Activated T-cell treated with anti-CD3 and anti-CD28 coated beads, Interleukin-2, amount 50 U/mL, for 72 hours (primary cell): ENCODE measurements around the gene MRPS14. TPM values are rescaled to one million over a fixed set of nuclear protein-coding genes. Genes with fewer than 3 reads are reported as not detected.

Experiments used
- ATAC-seq, 2 donors: fragments of 150-1000 bp; cut with Tn5 transposase; replicated peaks in 1 of 2; 2 replicates each; pipeline ENCODE4 v1.10.0; 2021; ENCODE audit warnings: moderate library complexity in 2 of 2, mild to moderate bottlenecking in 1 of 2
- DNase-seq, 2 donors: peaks; one replicate each; pipeline ENCODE4 v3.0.0; 2021 to 2022; ENCODE audit warnings: mixed read lengths in 1 of 2
- H3K27ac Mint-ChIP-seq: one replicate; pipeline ENCODE4 v1.8.0; 2022; ENCODE audit warnings: mild to moderate bottlenecking, moderate library complexity, mixed read lengths
- H3K27me3 Mint-ChIP-seq: one replicate; pipeline ENCODE4 v1.8.0; 2022; ENCODE audit warnings: low read depth, mixed read lengths
- H3K36me3 Mint-ChIP-seq, 2 donors: one replicate each; pipeline ENCODE4 v1.8.0; 2022; ENCODE audit warnings: mixed read lengths in 2 of 2, mild to moderate bottlenecking in 1 of 2; ENCODE audit not compliant: insufficient read depth in 2 of 2
- H3K4me1 Mint-ChIP-seq: one replicate; pipeline ENCODE4 v1.8.0; 2022; ENCODE audit warnings: low read depth, mixed read lengths
- H3K4me3 Mint-ChIP-seq, 2 donors: one replicate each; pipeline ENCODE4 v1.8.0; 2022; ENCODE audit warnings: mild to moderate bottlenecking in 2 of 2, mixed read lengths in 2 of 2, moderate library complexity in 2 of 2
- H3K9me3 Mint-ChIP-seq, 2 donors: one replicate each; pipeline ENCODE4 v1.8.0; 2022; ENCODE audit warnings: mixed read lengths in 2 of 2
- total RNA-seq, 2 donors: library from RNA; stranded (reverse); gene quantifications; one replicate each; pipeline ENCODE4 v1.2.3, GENCODE V29; 2022

MRPS14 gene
- total RNA-seq, 2 donors from 2014 or later: 28.7 to 30.1 TPM

GRCh38 chr1:174968750-174969244 is 54.4 kb downstream of the MRPS14 start:
- Mint-ChIP-seq H3K4me3 (peak overlapping the region; percentile 75 to 88), H3K36me3 (peaks cover 2 to 3% of the 10 kb centered on the region in 2 donors), H3K27me3 (no peaks in the 10 kb centered on the region), H3K9me3 (no peaks in the 10 kb centered on the region), H3K27ac (peak overlapping the region; percentile 97), H3K4me1 (peaks cover 78% of the 10 kb centered on the region)
- DNase-seq (peak; percentile 23 to 35), ATAC-seq (peak; percentile 67 to 73)

- Mint-ChIP-seq H3K4me3 (peak overlapping the region; percentile 75 to 88), H3K9me3 (no peaks in the 10 kb centered on the region), H3K27me3 (no peaks in the 10 kb centered on the region), H3K27ac (peak overlapping the region; percentile 97), H3K4me1 (peaks cover 85% of the 10 kb centered on the region), H3K36me3 (peaks cover 1 to 2% of the 10 kb centered on the region in 2 donors)
- no peak for DNase-seq
- no peak for ATAC-seq
Observed at GRCh38 chr1:174967845-174968705, 55.1 kb downstream of the MRPS14 start.

DNA sequence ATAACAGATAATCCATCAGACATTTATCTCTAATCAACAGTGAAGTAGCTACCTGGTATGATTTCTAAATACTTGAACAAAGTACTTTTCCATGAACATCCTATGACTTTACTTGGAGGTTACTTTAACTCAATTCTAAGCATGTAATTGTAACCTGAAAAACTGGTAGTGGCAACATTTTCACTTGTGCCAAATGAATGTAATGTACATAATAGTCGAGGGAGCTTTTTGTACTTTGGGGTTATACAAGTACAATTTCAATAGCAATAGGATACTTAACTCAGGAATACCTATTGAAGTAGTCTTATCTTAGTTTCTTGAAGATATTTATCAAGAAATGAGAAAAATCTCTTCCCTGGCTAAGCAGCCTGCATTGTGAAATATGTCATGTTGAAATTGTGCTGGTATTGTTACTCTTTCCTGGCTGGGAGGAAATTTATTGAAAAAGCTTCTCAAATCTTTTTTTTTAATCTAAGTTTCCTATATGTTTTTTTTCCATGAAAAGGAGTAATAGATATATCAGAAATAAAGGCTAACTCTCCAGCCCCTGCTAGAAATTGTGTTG is 57.1 kb downstream of the MRPS14 start:
- H3K4me1 Mint-ChIP-seq: peaks cover 73% of the 10 kb centered on the region
- H3K4me3 Mint-ChIP-seq: peak overlapping the region; percentile 75 to 85
- no peak for ATAC-seq
- H3K36me3 Mint-ChIP-seq: peaks cover 0 to 2% of the 10 kb centered on the region in 2 donors
- H3K27ac Mint-ChIP-seq: peak overlapping the region; percentile 28
- no peak for DNase-seq
- no peaks in the 10 kb centered on the region for H3K9me3 Mint-ChIP-seq
- no peaks in the 10 kb centered on the region for H3K27me3 Mint-ChIP-seq

DNA sequence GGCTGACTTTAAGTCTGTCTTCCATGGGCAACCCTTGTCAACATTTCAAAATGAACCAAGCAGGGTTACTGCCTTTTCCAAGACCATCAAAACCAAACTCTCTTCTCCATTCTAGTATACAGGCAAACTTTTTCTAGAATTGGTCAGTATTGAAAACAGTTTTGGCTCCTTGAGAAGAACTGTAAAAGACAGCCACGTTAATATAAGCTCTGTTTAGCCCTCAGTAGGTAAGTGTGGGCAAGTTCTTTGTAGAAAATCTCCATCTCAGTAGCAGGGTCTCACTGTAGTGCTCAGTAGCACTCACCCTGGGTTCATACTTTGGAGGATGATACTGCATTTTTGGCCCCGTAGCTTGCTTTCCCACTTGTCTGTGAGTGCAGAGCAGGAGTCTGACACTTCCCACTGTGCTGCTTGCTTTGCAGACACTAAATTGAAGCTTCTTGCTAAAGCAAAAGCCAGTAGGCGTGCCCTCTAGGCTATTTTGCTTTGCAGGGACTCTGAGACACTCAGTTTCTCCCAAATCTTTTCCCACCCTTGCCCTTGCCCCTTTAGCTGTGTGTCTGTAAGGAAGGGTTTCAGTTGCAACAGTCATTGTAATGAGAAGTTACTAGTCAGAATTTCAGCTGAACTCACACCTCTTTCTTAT is 57.7 kb downstream of the MRPS14 start:
- peaks cover 0 to 2% of the 10 kb centered on the region in 2 donors for H3K36me3 Mint-ChIP-seq
- no peaks in the 10 kb centered on the region for H3K27me3 Mint-ChIP-seq
- ATAC-seq (no peak), DNase-seq (no peak)
- peak overlapping the region; percentile 75 for H3K27ac Mint-ChIP-seq
- no peaks in the 10 kb centered on the region for H3K9me3 Mint-ChIP-seq
- peaks cover 72% of the 10 kb centered on the region for H3K4me1 Mint-ChIP-seq
- peak overlapping the region; percentile 75 to 85 for H3K4me3 Mint-ChIP-seq

GRCh38 chr1:174964972-174965361 is 58.3 kb downstream of the MRPS14 start:
- Mint-ChIP-seq H3K27ac (peak overlapping the region; percentile 75), H3K9me3 (no peaks in the 10 kb centered on the region), H3K4me3 (peak overlapping the region; percentile 75 to 85), H3K36me3 (peaks cover 0 to 2% of the 10 kb centered on the region in 2 donors), H3K27me3 (no peaks in the 10 kb centered on the region), H3K4me1 (peaks cover 67% of the 10 kb centered on the region)
- peak; percentile 28 to 29 for ATAC-seq
- no peak for DNase-seq

DNA sequence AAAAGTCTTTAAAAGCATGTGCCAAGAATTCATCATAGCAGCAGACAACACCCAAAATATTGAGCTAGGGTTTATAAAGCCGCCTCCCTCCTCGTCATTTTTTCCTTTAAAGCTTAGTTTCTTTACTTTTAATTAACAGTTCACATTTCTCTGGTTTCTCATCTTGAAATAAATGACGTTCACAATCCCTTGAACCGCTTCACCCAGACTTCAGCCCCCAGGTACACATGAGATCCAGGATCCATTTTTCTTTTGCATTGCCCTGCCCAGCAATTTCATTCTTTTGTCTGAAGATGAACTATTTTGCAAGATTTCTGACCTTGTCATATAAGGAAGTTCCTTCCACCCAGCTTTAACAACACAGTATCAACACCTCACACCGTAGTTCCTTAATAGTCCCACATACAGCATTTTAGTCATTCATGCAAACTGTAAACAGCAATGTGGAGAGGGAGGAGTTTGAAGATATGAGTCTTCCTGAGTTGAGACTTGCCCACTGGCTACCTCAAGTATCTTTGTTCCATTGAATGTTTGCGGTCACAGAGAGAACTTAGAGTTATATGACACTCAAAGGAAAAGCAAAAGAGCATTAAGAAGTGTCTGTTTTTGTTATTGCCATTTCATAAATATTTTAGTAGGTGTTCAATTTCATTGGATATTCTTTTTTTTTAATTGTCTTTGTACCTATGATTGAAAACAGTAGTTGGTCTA is 58.8 kb downstream of the MRPS14 start:
- Mint-ChIP-seq H3K36me3 (no peaks in the 10 kb centered on the region), H3K4me1 (peaks cover 61% of the 10 kb centered on the region), H3K27ac (peak overlapping the region; percentile 75), H3K9me3 (no peaks in the 10 kb centered on the region), H3K4me3 (peak overlapping the region; percentile 75 to 85), H3K27me3 (no peaks in the 10 kb centered on the region)
- peak; percentile 25 to 34 for DNase-seq
- peak; percentile 83 to 88 for ATAC-seq

GRCh38 chr1:174963529-174964125 is 59.6 kb downstream of the MRPS14 start:
- no peaks in the 10 kb centered on the region for H3K9me3 Mint-ChIP-seq
- no peaks in the 10 kb centered on the region for H3K36me3 Mint-ChIP-seq
- H3K4me3 Mint-ChIP-seq: peak overlapping the region in 1 of 2 donors; percentile 85
- peak overlapping the region; percentile 75 for H3K27ac Mint-ChIP-seq
- no peak for DNase-seq
- no peak for ATAC-seq
- H3K4me1 Mint-ChIP-seq: peaks cover 56% of the 10 kb centered on the region
- H3K27me3 Mint-ChIP-seq: no peaks in the 10 kb centered on the region

Other genes with a start within 250 kb of the MRPS14 start
- gene CACYBP, start 23.5 kb downstream of the MRPS14 start, total RNA-seq: 100 to 1,000 TPM; 270 to 306 TPM
- not detected for gene TNN, start 44.4 kb upstream of the MRPS14 start, total RNA-seq
- 10 to 100 TPM; 33.4 to 37.4 TPM for gene KIAA0040, start 169.4 kb upstream of the MRPS14 start, total RNA-seq